ENCODE measurements around the gene GSTA4. TPM values are rescaled to one million over a fixed set of nuclear protein-coding genes. Genes with fewer than 3 reads are reported as not detected.

GSTA4 gene
- polyA plus RNA-seq, 1 donor from 2014 or later: 764 TPM

DNA sequence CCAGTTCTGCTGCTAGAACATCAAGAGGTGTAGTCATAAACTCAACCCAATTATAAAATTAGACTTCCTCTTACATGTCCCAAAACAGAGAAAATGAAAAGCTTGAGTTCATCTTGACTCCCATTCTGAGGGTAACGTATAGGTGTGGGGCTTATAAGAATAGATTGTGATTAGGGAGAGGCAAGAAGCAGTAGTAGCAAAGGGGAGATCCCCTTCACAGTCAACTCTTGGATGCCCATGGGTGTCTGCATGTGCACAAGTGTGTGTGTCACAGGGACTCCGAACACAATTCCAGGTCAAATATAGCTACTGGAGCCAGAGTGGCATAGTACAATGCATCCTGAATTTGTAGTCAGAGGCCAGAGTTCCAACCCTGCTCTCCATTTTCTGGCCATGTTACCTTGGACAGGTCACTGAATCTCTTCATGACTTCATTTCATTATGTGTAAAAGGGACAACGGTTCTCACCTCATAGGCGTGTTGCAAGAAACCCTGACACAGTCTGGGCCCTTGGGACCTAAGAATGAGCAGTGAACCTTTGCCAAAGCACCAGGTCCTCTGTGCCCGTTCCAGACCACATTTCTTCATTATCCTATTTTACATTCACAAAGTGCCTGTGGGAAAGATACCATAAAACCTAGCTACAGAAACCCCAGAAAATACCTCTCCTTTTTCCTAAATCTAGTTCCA, 11.8 kb downstream of the GSTA4 start:
- Histone ChIP-seq H3K27ac (ENCODE audit: low read length) (no peak overlapping the region), H3F3A (ENCODE audit: insufficient read depth, low read length, poor library complexity, severe bottlenecking) (no peaks in the 10 kb centered on the region), H3K36me3 (ENCODE audit: insufficient read depth, low read length) (peaks cover 19% of the 10 kb centered on the region), H2AFZ (ENCODE audit: low read depth, low read length) (no peak overlapping the region), H3K9me2 (ENCODE audit: insufficient read depth, low read length) (no peaks in the 10 kb centered on the region), H3K4me3 (ENCODE audit: low read length) (no peak overlapping the region), H3K4me2 (ENCODE audit: low read length) (no peak overlapping the region), H3K9me3 (ENCODE audit: low read length) (no peaks in the 10 kb centered on the region), H3K27me3 (ENCODE audit: insufficient read depth, low read depth, low read length) (no peaks in the 10 kb centered on the region), H4K20me1 (ENCODE audit: insufficient read depth) (no peaks in the 10 kb centered on the region), H3K9ac (ENCODE audit: low read length) (no peak overlapping the region), H3K79me2 (replicated peaks; ENCODE audit: insufficient read depth, low read length) (no peaks in the 10 kb centered on the region)
- TF ChIP-seq EP300 (conservative IDR thresholded peaks at IDR 0.05; ENCODE audit: poor library complexity, severe bottlenecking) (no peak), POLR2AphosphoS5 (IDR thresholded peaks at IDR 0.05) (no peak), MXI1 (conservative IDR thresholded peaks at IDR 0.05; ENCODE audit: poor library complexity, severe bottlenecking) (no peak), TAF1 (IDR thresholded peaks at IDR 0.05; ENCODE audit: low read depth) (no peak)
- TF ChIP-seq, protein P1, sequence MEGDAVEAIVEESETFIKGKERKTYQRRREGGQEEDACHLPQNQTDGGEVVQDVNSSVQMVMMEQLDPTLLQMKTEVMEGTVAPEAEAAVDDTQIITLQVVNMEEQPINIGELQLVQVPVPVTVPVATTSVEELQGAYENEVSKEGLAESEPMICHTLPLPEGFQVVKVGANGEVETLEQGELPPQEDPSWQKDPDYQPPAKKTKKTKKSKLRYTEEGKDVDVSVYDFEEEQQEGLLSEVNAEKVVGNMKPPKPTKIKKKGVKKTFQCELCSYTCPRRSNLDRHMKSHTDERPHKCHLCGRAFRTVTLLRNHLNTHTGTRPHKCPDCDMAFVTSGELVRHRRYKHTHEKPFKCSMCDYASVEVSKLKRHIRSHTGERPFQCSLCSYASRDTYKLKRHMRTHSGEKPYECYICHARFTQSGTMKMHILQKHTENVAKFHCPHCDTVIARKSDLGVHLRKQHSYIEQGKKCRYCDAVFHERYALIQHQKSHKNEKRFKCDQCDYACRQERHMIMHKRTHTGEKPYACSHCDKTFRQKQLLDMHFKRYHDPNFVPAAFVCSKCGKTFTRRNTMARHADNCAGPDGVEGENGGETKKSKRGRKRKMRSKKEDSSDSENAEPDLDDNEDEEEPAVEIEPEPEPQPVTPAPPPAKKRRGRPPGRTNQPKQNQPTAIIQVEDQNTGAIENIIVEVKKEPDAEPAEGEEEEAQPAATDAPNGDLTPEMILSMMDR (IDR thresholded peaks at IDR 0.05; ENCODE audit: poor library complexity, severe bottlenecking): no peak
- TF ChIP-seq, protein P2, sequence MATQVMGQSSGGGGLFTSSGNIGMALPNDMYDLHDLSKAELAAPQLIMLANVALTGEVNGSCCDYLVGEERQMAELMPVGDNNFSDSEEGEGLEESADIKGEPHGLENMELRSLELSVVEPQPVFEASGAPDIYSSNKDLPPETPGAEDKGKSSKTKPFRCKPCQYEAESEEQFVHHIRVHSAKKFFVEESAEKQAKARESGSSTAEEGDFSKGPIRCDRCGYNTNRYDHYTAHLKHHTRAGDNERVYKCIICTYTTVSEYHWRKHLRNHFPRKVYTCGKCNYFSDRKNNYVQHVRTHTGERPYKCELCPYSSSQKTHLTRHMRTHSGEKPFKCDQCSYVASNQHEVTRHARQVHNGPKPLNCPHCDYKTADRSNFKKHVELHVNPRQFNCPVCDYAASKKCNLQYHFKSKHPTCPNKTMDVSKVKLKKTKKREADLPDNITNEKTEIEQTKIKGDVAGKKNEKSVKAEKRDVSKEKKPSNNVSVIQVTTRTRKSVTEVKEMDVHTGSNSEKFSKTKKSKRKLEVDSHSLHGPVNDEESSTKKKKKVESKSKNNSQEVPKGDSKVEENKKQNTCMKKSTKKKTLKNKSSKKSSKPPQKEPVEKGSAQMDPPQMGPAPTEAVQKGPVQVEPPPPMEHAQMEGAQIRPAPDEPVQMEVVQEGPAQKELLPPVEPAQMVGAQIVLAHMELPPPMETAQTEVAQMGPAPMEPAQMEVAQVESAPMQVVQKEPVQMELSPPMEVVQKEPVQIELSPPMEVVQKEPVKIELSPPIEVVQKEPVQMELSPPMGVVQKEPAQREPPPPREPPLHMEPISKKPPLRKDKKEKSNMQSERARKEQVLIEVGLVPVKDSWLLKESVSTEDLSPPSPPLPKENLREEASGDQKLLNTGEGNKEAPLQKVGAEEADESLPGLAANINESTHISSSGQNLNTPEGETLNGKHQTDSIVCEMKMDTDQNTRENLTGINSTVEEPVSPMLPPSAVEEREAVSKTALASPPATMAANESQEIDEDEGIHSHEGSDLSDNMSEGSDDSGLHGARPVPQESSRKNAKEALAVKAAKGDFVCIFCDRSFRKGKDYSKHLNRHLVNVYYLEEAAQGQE (IDR thresholded peaks at IDR 0.05; ENCODE audit: borderline replicate concordance): no peak

DNA sequence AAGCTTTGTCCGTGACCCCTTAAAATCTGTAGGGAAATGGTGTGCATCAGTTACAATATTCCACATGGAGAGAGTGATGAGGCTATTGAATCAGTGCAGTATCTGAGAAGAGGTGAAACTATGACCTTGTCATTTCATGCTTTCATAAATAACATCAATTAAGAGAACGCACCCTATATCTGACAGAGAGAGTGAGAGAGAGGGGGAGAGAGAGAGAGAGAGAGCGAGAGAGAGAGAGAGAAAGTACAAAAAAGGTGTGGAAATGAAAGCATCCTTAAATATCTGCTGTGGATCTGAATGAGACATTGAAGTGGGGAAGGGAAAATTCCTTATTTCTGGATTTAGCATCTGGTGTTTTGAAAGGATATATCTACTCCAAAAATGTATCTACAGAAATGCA, 12.4 kb downstream of the GSTA4 start:
- Histone ChIP-seq H3K27me3 (ENCODE audit: insufficient read depth, low read depth, low read length) (no peaks in the 10 kb centered on the region), H3F3A (ENCODE audit: insufficient read depth, low read length, poor library complexity, severe bottlenecking) (no peaks in the 10 kb centered on the region), H3K9me2 (ENCODE audit: insufficient read depth, low read length) (no peaks in the 10 kb centered on the region), H2AFZ (ENCODE audit: low read depth, low read length) (no peak overlapping the region), H3K4me3 (ENCODE audit: low read length) (no peak overlapping the region), H3K36me3 (ENCODE audit: insufficient read depth, low read length) (peaks cover 19% of the 10 kb centered on the region), H3K79me2 (replicated peaks; ENCODE audit: insufficient read depth, low read length) (no peaks in the 10 kb centered on the region), H3K9me3 (ENCODE audit: low read length) (no peaks in the 10 kb centered on the region), H4K20me1 (ENCODE audit: insufficient read depth) (no peaks in the 10 kb centered on the region), H3K9ac (ENCODE audit: low read length) (no peak overlapping the region), H3K27ac (ENCODE audit: low read length) (no peak overlapping the region), H3K4me2 (ENCODE audit: low read length) (no peak overlapping the region)
- TF ChIP-seq SMC3 (conservative IDR thresholded peaks at IDR 0.05; ENCODE audit: poor library complexity): no peak
- TF ChIP-seq, protein P2 (IDR thresholded peaks at IDR 0.05; ENCODE audit: borderline replicate concordance): no peak
- TF ChIP-seq EZH2 (IDR thresholded peaks at IDR 0.05; ENCODE audit: borderline replicate concordance, insufficient read depth, low read length, poor library complexity, severe bottlenecking): no peak
- TF ChIP-seq TAF1 (IDR thresholded peaks at IDR 0.05; ENCODE audit: low read depth): no peak
- no peak for TF ChIP-seq POLR2AphosphoS5 (IDR thresholded peaks at IDR 0.05)
- no peak for TF ChIP-seq EP300 (conservative IDR thresholded peaks at IDR 0.05; ENCODE audit: poor library complexity, severe bottlenecking)
- TF ChIP-seq, protein P1 (IDR thresholded peaks at IDR 0.05; ENCODE audit: poor library complexity, severe bottlenecking): no peak
- TF ChIP-seq MXI1 (conservative IDR thresholded peaks at IDR 0.05; ENCODE audit: poor library complexity, severe bottlenecking): no peak
- no peak for TF ChIP-seq RAD21 (conservative IDR thresholded peaks at IDR 0.05)

Measured in neural cell (in vitro differentiated cells).